ENCODE results near the gene SLC6A1.

Gene SLC6A1

GRCh38 chr3:10961921-10962320 is 30.6 kb upstream of the SLC6A1 start:
- Histone ChIP-seq H3K9ac (ENCODE audit: low read length) (no peak overlapping the region), H4K20me1 (ENCODE audit: low read depth, low read length) (no peaks in the 10 kb centered on the region), H3K9me2 (replicated peaks; ENCODE audit: insufficient read depth, low read length) (no peaks in the 10 kb centered on the region), H3K27ac (ENCODE audit: low read depth, low read length) (no peak overlapping the region), H3K27me3 (ENCODE audit: low read length) (no peaks in the 10 kb centered on the region), H3K79me2 (ENCODE audit: insufficient read depth, low read length) (no peaks in the 10 kb centered on the region), H3K9me3 (ENCODE audit: insufficient read depth, low read length) (no peaks in the 10 kb centered on the region), H3K4me3 (ENCODE audit: insufficient read depth, low read length, poor library complexity, severe bottlenecking) (no peak overlapping the region), H3K4me2 (ENCODE audit: low read depth, low read length, poor library complexity, severe bottlenecking) (no peak overlapping the region), H2AFZ (ENCODE audit: low read depth, low read length, severe bottlenecking) (no peak overlapping the region), H3F3A (ENCODE audit: insufficient read depth) (no peaks in the 10 kb centered on the region), H3K36me3 (ENCODE audit: low read length) (no peaks in the 10 kb centered on the region)
- TF ChIP-seq EZH2phosphoT487 (conservative IDR thresholded peaks at IDR 0.05; ENCODE audit: low read length) (no peak), CTCF (IDR thresholded peaks at IDR 0.05; ENCODE audit: insufficient read depth, low read length, poor library complexity, severe bottlenecking) (no peak)

GRCh38 chr3:10962481-10963036 is 30.0 kb upstream of the SLC6A1 start:
- TF ChIP-seq CTCF (IDR thresholded peaks at IDR 0.05; ENCODE audit: insufficient read depth, low read length, poor library complexity, severe bottlenecking) (no peak), EZH2phosphoT487 (conservative IDR thresholded peaks at IDR 0.05; ENCODE audit: low read length) (no peak)
- Histone ChIP-seq H3K9me3 (ENCODE audit: insufficient read depth, low read length) (no peaks in the 10 kb centered on the region), H3K27ac (ENCODE audit: low read depth, low read length) (no peak overlapping the region)

GRCh38 chr3:10964537-10965167 is 27.9 kb upstream of the SLC6A1 start:
- no peak for TF ChIP-seq EZH2phosphoT487 (conservative IDR thresholded peaks at IDR 0.05; ENCODE audit: low read length)
- TF ChIP-seq CTCF (IDR thresholded peaks at IDR 0.05; ENCODE audit: insufficient read depth, low read length, poor library complexity, severe bottlenecking), result no peak

More at GRCh38 chr3:10962481-10963036, 30.0 kb upstream of the SLC6A1 start:
- no peaks in the 10 kb centered on the region for H3K36me3 ChIP-seq (ENCODE audit: low read length)
- no peaks in the 10 kb centered on the region for H3K79me2 ChIP-seq (ENCODE audit: insufficient read depth, low read length)
- no peak overlapping the region for H3K4me2 ChIP-seq (ENCODE audit: low read depth, low read length, poor library complexity, severe bottlenecking)
- no peaks in the 10 kb centered on the region for H3F3A ChIP-seq (ENCODE audit: insufficient read depth)
- no peak overlapping the region for H3K9ac ChIP-seq (ENCODE audit: low read length)
- no peaks in the 10 kb centered on the region for H4K20me1 ChIP-seq (ENCODE audit: low read depth, low read length)
- H3K9me2 ChIP-seq (replicated peaks; ENCODE audit: insufficient read depth, low read length), result no peaks in the 10 kb centered on the region
- H3K4me3 ChIP-seq (ENCODE audit: insufficient read depth, low read length, poor library complexity, severe bottlenecking), result no peak overlapping the region
- no peaks in the 10 kb centered on the region for H3K27me3 ChIP-seq (ENCODE audit: low read length)
- no peak overlapping the region for H2AFZ ChIP-seq (ENCODE audit: low read depth, low read length, severe bottlenecking)

More at GRCh38 chr3:10964537-10965167, 27.9 kb upstream of the SLC6A1 start:
- Histone ChIP-seq H3K79me2 (ENCODE audit: insufficient read depth, low read length) (no peaks in the 10 kb centered on the region), H4K20me1 (ENCODE audit: low read depth, low read length) (no peaks in the 10 kb centered on the region), H3K36me3 (ENCODE audit: low read length) (no peaks in the 10 kb centered on the region), H3K9me2 (replicated peaks; ENCODE audit: insufficient read depth, low read length) (no peaks in the 10 kb centered on the region), H3K27ac (ENCODE audit: low read depth, low read length) (no peak overlapping the region), H2AFZ (ENCODE audit: low read depth, low read length, severe bottlenecking) (no peak overlapping the region), H3K9ac (ENCODE audit: low read length) (no peak overlapping the region), H3K9me3 (ENCODE audit: insufficient read depth, low read length) (no peaks in the 10 kb centered on the region), H3K4me2 (ENCODE audit: low read depth, low read length, poor library complexity, severe bottlenecking) (no peak overlapping the region), H3F3A (ENCODE audit: insufficient read depth) (no peaks in the 10 kb centered on the region), H3K27me3 (ENCODE audit: low read length) (no peaks in the 10 kb centered on the region), H3K4me3 (ENCODE audit: insufficient read depth, low read length, poor library complexity, severe bottlenecking) (no peak overlapping the region)

All from SU-DHL-6 (cell line).